ENCODE measurements around the gene LY6G6D.

- TF ChIP-seq SUZ12 (IDR thresholded peaks at IDR 0.05; ENCODE audit: extremely low read depth, insufficient read depth, insufficient read length) (no peak), ZNF274 (IDR thresholded peaks at IDR 0.05; ENCODE audit: low read depth, low read length) (no peak), YY1 (IDR thresholded peaks at IDR 0.05; ENCODE audit: insufficient read depth, insufficient read length) (no peak)
Observed at GRCh38 chr6:31680226-31681134, 34.7 kb upstream of the LY6G6D start, which contains the start of gene LY6G5C.

Data from NT2/D1 (cell line).